ENCODE data around the gene LTBP2.

Gene LTBP2

GRCh38 chr14:74501135-74501614 is 110.9 kb downstream of the LTBP2 start:
- ChIA-PET CTCF (interaction anchor here (1.4 to 1.7 kb wide), 2 partner anchors 26 to 87 kb away, joined by 3 to 4 read pairs; no protein-coding TSS in a partner anchor), POLR2A (no interaction called here)
- TF ChIP-seq CTCF (IDR thresholded peaks at IDR 0.05; ENCODE audit: control extremely low read depth, extremely low read depth, low read depth, missing control alignments): peak; percentile 18
- no peak for DNase-seq (ENCODE audit: extremely low spot score)

GRCh38 chr14:74500417-74501134 is 111.5 kb downstream of the LTBP2 start:
- POLR2A ChIA-PET: no interaction called here
- TF ChIP-seq CTCF (IDR thresholded peaks at IDR 0.05; ENCODE audit: control extremely low read depth, extremely low read depth, low read depth, missing control alignments): no peak
- DNase-seq (ENCODE audit: extremely low spot score): no peak
- CTCF ChIA-PET: interaction anchor here (1.2 to 1.7 kb wide), 3 partner anchors 14 to 88 kb away, joined by 3 to 4 read pairs (median 3); no protein-coding TSS in a partner anchor

- TF ChIP-seq CTCF (IDR thresholded peaks at IDR 0.05; ENCODE audit: control extremely low read depth, extremely low read depth, low read depth, missing control alignments): no peak
- ChIA-PET POLR2A (no interaction called here), CTCF (interaction anchor here (1.5 to 3.7 kb wide), 2 partner anchors 8 to 35 kb away, joined by 3 to 18 read pairs; no protein-coding TSS in a partner anchor)
- no peak for DNase-seq (ENCODE audit: extremely low spot score)
These were observed 116.7 kb downstream of the LTBP2 start for GRCh38 chr14:74495356-74495755.

- ChIA-PET POLR2A (no interaction called here), CTCF (interaction anchor here (0.7 to 3.7 kb wide), 10 partner anchors 10 to 364 kb away, joined by 3 to 18 read pairs (median 3); partner anchors contain the start of gene LTBP2)
- no peak for TF ChIP-seq CTCF (IDR thresholded peaks at IDR 0.05; ENCODE audit: control extremely low read depth, extremely low read depth, low read depth, missing control alignments)
These were observed 118.4 kb downstream of the LTBP2 start, which contains the start of gene ISCA2 for GRCh38 chr14:74493343-74494261. ISCA2 (plus strand) TSS chr14:74493765; CDS start chr14:74493775, 10 bp downstream.

GRCh38 chr14:74492776-74493342 is 119.2 kb downstream of the LTBP2 start, which contains the start of gene NPC2:
NPC2 (minus strand) TSS chr14:74493305; CDS start chr14:74493274, 31 bp downstream.
- ChIA-PET POLR2A (no interaction called here), CTCF (interaction anchor here (0.7 to 3.7 kb wide), 10 partner anchors 11 to 365 kb away, joined by 3 to 18 read pairs (median 3); partner anchors contain the start of gene LTBP2)
- TF ChIP-seq CTCF (IDR thresholded peaks at IDR 0.05; ENCODE audit: control extremely low read depth, extremely low read depth, low read depth, missing control alignments): no peak
- no peak for DNase-seq (ENCODE audit: extremely low spot score)

More at GRCh38 chr14:74493343-74494261, 118.4 kb downstream of the LTBP2 start, which contains the start of gene ISCA2:
- peak; percentile 99 for DNase-seq (ENCODE audit: extremely low spot score)
